IMR-90 (cell line): ENCODE results near the gene PTPRU.

Experiments
- CEBPB ChIP-seq: IDR thresholded peaks from 2 replicates; pipeline ENCODE4 v1.6.1; 2012; ENCODE audit warnings: low read depth, low read length, improper control_type of control experiment
- CTCF ChIP-seq: conservative IDR thresholded peaks from 2 replicates; pipeline ENCODE4 v1.5.1; 2012; ENCODE audit warnings: mild to moderate bottlenecking, low read depth, low read length, improper control_type of control experiment
- POLR2A ChIP-seq: IDR thresholded peaks from 2 replicates; pipeline ENCODE4 v1.6.1; 2012; ENCODE audit warnings: mild to moderate bottlenecking, low read depth, low read length

- TF ChIP-seq CTCF (no peak), POLR2A (no peak), CEBPB (no peak)
Measured at GRCh38 chr1:29289493-29289892, 53.2 kb downstream of the PTPRU start.
